ENCODE measurements around the gene AOPEP. TPM values are rescaled to one million over a fixed set of nuclear protein-coding genes. Genes with fewer than 3 reads are reported as not detected.

Gene AOPEP
- polyA plus RNA-seq, 1 experiment = 40.0 TPM

DNA sequence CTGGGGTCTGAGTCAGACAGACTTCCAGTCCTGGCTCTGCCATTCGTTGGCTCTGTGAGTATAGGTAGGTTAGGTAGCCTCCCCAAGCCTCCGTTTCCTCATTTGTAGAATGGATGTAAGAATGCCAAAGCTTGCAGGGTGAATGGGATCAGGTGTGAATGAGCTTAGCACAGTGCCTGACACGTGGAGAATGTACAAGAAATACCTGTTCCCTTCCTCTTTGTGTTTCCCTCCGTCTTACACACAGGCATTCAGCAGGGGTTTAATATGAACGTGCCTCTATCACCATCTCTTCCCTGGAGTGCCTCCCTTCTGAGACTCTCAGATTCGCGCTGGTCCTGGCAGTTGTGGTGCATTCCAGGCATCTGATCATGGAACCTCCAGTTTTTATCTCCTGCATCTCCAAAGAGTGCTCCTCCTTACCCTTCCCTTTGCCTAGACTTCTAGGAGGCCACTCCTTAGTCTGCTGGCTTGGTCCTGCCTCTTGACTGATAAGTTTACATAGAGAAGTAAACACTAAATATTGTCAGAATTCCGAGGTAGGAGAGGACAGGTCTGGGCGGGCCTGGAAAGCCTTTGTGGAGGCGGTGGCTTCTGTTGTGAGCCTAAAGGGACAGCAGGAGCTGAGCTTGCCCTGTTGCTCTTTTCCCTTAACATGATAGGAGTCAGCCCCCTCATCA lies 199.4 kb downstream of the AOPEP start:
- Histone ChIP-seq H3K9me3 (ENCODE audit: control insufficient read depth, insufficient read depth, low read length) (no peaks in the 10 kb centered on the region; the same call in 1 of the 2 replicates), H3K4me3 (ENCODE audit: low read depth, low read length) (no peak overlapping the region), H3K27ac (ENCODE audit: low read depth, low read length) (no peak overlapping the region), H3K27me3 (ENCODE audit: control insufficient read depth, insufficient read depth, low read length) (no peaks in the 10 kb centered on the region)
- ChIA-PET POLR2A (no interaction called here), CTCF (no interaction called here)
- TF ChIP-seq CTCF (IDR thresholded peaks at IDR 0.05; ENCODE audit: low read depth, low read length) = no peak
- no peak for DNase-seq (ENCODE audit: low read depth, low spot score)

- Histone ChIP-seq H3K27ac (ENCODE audit: low read depth, low read length) (no peak overlapping the region), H3K27me3 (ENCODE audit: control insufficient read depth, insufficient read depth, low read length) (no peaks in the 10 kb centered on the region), H3K4me3 (ENCODE audit: low read depth, low read length) (no peak overlapping the region), H3K9me3 (ENCODE audit: control insufficient read depth, insufficient read depth, low read length) (no peaks in the 10 kb centered on the region; the same call in 1 of the 2 replicates)
- POLR2A ChIA-PET = no interaction called here
- no peak for TF ChIP-seq CTCF (IDR thresholded peaks at IDR 0.05; ENCODE audit: low read depth, low read length)
- CTCF ChIA-PET = no interaction called here
- no peak for DNase-seq (ENCODE audit: low read depth, low spot score)
Observed at GRCh38 chr9:94926431-94926800, 199.9 kb downstream of the AOPEP start.

GRCh38 chr9:94927048-94927761 lies 200.7 kb downstream of the AOPEP start:
- Histone ChIP-seq H3K9me3 (ENCODE audit: control insufficient read depth, insufficient read depth, low read length) (no peaks in the 10 kb centered on the region; the same call in 1 of the 2 replicates), H3K4me3 (ENCODE audit: low read depth, low read length) (no peak overlapping the region), H3K27ac (ENCODE audit: low read depth, low read length) (no peak overlapping the region), H3K27me3 (ENCODE audit: control insufficient read depth, insufficient read depth, low read length) (no peaks in the 10 kb centered on the region)
- DNase-seq (ENCODE audit: low read depth, low spot score) = no peak
- ChIA-PET CTCF (no interaction called here), POLR2A (no interaction called here)
- TF ChIP-seq CTCF (IDR thresholded peaks at IDR 0.05; ENCODE audit: low read depth, low read length) = no peak

DNA sequence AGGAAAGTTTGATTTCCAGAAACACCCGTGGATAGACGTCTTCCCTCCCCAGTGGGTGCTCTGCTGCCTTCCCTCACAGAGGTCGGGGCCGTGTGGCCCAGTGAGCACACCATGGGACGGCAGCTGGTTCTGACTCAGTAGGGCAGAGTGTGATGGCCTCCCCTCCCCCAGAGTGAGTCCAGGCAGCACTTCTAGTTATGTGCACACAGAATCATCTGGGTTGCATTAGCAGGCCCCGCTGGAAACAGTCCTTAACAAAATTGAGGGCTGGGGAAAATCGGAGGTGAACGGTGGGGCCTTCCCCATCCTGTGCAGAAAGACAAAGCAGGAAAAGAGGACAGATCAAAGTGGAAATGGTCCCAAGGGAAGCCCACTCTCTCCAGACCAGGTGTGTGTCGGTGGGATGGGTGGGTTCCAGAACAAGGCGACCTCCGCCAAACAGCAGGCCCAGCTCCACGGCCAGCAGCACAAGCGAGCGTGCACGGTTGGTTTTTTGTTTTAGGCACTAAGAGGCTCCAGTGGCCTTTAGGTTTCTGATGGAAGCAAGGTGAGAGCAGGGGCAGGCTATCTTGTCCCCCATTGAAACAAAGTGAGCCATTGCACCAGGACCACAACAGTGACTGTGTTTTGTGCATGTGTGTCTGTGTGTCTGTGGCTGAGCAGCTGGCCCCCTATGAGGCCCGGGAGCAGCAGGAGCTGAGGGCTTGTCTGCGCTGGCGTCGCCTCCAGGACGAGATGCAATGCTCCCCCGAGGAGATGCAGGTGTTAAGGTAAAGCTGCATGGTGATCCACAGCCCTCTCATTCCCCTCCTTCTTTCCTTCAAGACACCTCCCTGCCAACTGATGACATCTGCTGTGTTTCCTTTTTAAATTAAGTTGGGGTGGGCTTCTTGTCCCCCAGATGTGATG lies 201.5 kb downstream of the AOPEP start:
- no peaks in the 10 kb centered on the region; the same call in 1 of the 2 replicates for H3K9me3 ChIP-seq (ENCODE audit: control insufficient read depth, insufficient read depth, low read length)
- H3K27ac ChIP-seq (ENCODE audit: low read depth, low read length) = no peak overlapping the region
- CTCF ChIA-PET = no interaction called here
- POLR2A ChIA-PET = no interaction called here
- no peaks in the 10 kb centered on the region for H3K27me3 ChIP-seq (ENCODE audit: control insufficient read depth, insufficient read depth, low read length)
- TF ChIP-seq CTCF (IDR thresholded peaks at IDR 0.05; ENCODE audit: low read depth, low read length) = no peak
- DNase-seq (ENCODE audit: low read depth, low spot score) = no peak
- H3K4me3 ChIP-seq (ENCODE audit: low read depth, low read length) = no peak overlapping the region
